Activated naive CD8-positive, alpha-beta T cell treated with anti-CD3 and anti-CD28 coated beads for 36 hours (primary cell): Measurements from ENCODE around the gene NSMCE1. TPM values are rescaled to one million over a fixed set of nuclear protein-coding genes. Genes with fewer than 3 reads are reported as not detected.
"Not testable (repeated sequence)": the region's sequence is repeated elsewhere in the genome, so short reads cannot be mapped to it uniquely, and the experiment has no call there.

Source experiments
- DNase-seq: peaks from one replicate; pipeline ENCODE4 v3.0.0; 2021
- H3K27ac Mint-ChIP-seq: one replicate; pipeline ENCODE4 v1.8.0; 2022; ENCODE audit warnings: mild to moderate bottlenecking, moderate library complexity, mixed read lengths
- H3K27me3 Mint-ChIP-seq: one replicate; pipeline ENCODE4 v1.8.0; 2022; ENCODE audit warnings: mild to moderate bottlenecking, mixed read lengths
- H3K36me3 Mint-ChIP-seq: one replicate; pipeline ENCODE4 v1.8.0; 2021; ENCODE audit warnings: mild to moderate bottlenecking, mixed read lengths
- H3K4me1 Mint-ChIP-seq: one replicate; pipeline ENCODE4 v1.8.0; 2021; ENCODE audit warnings: mixed read lengths
- H3K4me3 Mint-ChIP-seq: one replicate; pipeline ENCODE4 v1.8.0; 2022; ENCODE audit warnings: mild to moderate bottlenecking, moderate library complexity, mixed read lengths
- H3K9me3 Mint-ChIP-seq: one replicate; pipeline ENCODE4 v1.8.0; 2022; ENCODE audit warnings: mixed read lengths
- total RNA-seq, 2 experiments: library from RNA; stranded (reverse); gene quantifications; one replicate each; pipeline ENCODE4 v1.2.3, GENCODE V29; 2021

NSMCE1 gene
- total RNA-seq, 2 experiments from 2014 or later = 133 to 146 TPM

DNA sequence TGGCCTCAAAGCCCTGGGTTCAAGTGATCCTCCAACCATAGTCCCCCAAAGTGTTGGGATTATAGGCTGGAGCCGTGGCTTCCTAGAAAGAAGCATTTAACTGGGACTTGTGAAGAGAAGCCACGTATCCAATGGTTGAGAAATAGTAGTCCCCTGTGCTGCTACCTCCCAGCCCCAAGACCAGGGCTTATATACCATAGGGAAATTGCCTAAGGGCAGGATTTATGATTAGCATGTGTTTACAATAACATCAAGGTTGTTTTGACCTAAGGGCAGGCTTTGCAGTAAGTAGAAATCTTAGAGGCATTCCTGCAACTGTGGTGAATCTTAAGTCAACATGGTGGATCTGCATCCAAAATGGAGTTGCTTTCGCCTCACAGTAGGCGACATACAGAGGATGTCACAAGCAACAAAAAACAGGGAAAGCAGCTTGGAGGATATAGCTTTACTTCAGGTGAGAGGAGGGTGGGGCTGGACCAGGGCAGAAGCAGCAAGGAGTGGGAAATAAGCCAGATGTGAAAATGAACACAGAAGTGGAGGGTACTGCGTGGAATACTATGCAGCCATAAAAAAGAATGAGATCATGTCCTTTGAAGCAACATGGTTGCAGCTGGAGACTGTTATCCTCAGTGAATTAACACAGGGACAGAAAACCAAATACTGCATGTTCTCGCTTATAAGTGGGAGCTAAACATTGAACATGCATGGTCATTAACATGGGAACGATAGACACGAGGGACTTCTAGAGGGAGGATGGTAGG lies 18.7 kb upstream of the NSMCE1 start:
- no peak overlapping the region for H3K27ac Mint-ChIP-seq
- H3K4me1 Mint-ChIP-seq = peaks cover 46% of the 10 kb centered on the region
- no peak overlapping the region for H3K4me3 Mint-ChIP-seq
- DNase-seq = no peak
- peaks cover 3% of the 10 kb centered on the region for H3K36me3 Mint-ChIP-seq
- H3K27me3 Mint-ChIP-seq = no peaks in the 10 kb centered on the region
- H3K9me3 Mint-ChIP-seq = peaks cover 4% of the 10 kb centered on the region

DNA sequence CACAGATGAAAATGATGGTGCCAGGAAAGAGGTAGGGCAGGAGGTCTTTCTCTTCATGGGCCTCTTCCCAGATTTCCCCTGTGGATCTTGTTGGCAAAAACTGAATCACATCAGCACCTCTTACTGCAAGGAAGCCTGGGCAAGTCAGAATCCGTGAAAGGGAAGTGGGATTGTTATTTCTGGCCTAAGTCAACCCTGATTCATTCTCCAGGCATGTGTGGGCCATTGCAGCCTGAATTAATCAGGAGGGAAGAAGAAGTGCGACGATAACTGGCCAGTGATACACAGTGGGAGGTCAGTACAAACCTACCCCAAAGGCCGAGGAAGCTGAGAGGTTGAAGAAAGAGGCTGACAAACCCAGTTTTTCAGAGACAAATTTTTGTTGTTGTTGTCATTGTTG lies 17.9 kb upstream of the NSMCE1 start:
- peaks cover 3% of the 10 kb centered on the region for H3K36me3 Mint-ChIP-seq
- no peak overlapping the region for H3K27ac Mint-ChIP-seq
- no peak for DNase-seq
- no peaks in the 10 kb centered on the region for H3K27me3 Mint-ChIP-seq
- H3K4me1 Mint-ChIP-seq = peaks cover 48% of the 10 kb centered on the region
- no peak overlapping the region for H3K4me3 Mint-ChIP-seq
- H3K9me3 Mint-ChIP-seq = peaks cover 4% of the 10 kb centered on the region

- H3K27me3 Mint-ChIP-seq = no peaks in the 10 kb centered on the region
- peaks cover 3% of the 10 kb centered on the region for H3K36me3 Mint-ChIP-seq
- no peak for DNase-seq
Observed at GRCh38 chr16:27285676-27286196, 17.2 kb upstream of the NSMCE1 start.

GRCh38 chr16:27284865-27285675 lies 16.5 kb upstream of the NSMCE1 start:
- H3K36me3 Mint-ChIP-seq = peaks cover 3% of the 10 kb centered on the region
- DNase-seq = no peak
- no peak overlapping the region for H3K27ac Mint-ChIP-seq
- H3K27me3 Mint-ChIP-seq = no peaks in the 10 kb centered on the region
- peaks cover 4% of the 10 kb centered on the region for H3K9me3 Mint-ChIP-seq
- peaks cover 43% of the 10 kb centered on the region for H3K4me1 Mint-ChIP-seq
- peak overlapping the region; percentile 15 for H3K4me3 Mint-ChIP-seq

More at GRCh38 chr16:27285676-27286196, 17.2 kb upstream of the NSMCE1 start:
- Mint-ChIP-seq H3K27ac (peak overlapping the region; percentile 25), H3K9me3 (peaks cover 4% of the 10 kb centered on the region), H3K4me1 (peaks cover 49% of the 10 kb centered on the region), H3K4me3 (no peak overlapping the region)

DNA sequence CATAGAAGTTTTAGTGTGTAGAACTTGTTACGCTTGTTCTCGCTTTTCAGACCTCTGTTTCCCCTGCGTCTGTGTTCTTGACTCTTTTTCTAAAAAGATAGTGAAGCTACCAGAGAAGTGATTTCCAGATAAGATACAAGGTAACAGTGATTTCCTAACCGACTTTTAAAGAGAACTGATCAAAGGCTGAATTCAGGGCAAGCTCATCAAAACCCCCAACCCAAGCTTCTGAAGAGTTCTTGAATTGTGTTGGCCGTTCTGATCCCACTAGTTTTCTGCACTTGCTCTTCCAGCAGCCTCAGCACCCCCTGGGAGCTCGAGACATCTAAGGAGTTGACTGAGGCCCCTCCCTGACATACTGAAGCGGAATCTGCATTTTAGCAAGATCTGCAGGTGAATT lies 12.7 kb upstream of the NSMCE1 start:
- H3K9me3 Mint-ChIP-seq = peaks cover 4% of the 10 kb centered on the region
- DNase-seq = no peak
- H3K36me3 Mint-ChIP-seq = no peaks in the 10 kb centered on the region
- peaks cover 41% of the 10 kb centered on the region for H3K4me1 Mint-ChIP-seq
- no peak overlapping the region for H3K27ac Mint-ChIP-seq
- no peak overlapping the region for H3K4me3 Mint-ChIP-seq
- H3K27me3 Mint-ChIP-seq = no peaks in the 10 kb centered on the region

GRCh38 chr16:27275394-27275793 lies 6.8 kb upstream of the NSMCE1 start:
- peaks cover 50% of the 10 kb centered on the region for H3K4me1 Mint-ChIP-seq
- DNase-seq = no peak
- no peaks in the 10 kb centered on the region for H3K27me3 Mint-ChIP-seq
- peak overlapping the region; percentile 76 for H3K27ac Mint-ChIP-seq
- H3K9me3 Mint-ChIP-seq = peaks cover 11% of the 10 kb centered on the region
- peaks cover 27% of the 10 kb centered on the region for H3K36me3 Mint-ChIP-seq
- H3K4me3 Mint-ChIP-seq = no peak overlapping the region

DNA sequence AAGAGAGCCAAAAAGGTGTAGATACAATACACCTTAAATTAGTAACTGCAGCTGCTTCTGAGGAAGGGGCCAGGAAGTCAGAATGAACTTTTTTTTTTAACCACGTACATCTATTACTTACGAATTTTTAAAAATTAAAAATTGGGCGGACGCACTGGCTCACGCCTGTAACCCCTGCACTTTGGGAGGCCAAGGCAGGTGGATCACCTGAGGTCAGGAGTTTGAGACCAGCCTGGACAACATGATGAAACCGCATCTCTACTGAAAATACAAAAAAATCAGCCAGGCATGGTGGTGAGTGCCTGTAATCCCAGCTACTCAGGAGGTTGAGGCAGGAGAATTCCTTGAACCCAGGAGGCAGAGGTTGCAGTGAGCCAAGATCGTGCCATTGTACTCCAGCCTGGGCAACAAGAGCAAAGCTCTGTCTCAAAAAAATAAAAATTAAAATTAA lies 5.9 kb upstream of the NSMCE1 start:
- peak overlapping the region; percentile 50 for H3K4me3 Mint-ChIP-seq
- not testable (repeated sequence) for DNase-seq, H3K27me3 Mint-ChIP-seq
- H3K36me3 Mint-ChIP-seq = peaks cover 32% of the 10 kb centered on the region
- peaks cover 11% of the 10 kb centered on the region for H3K9me3 Mint-ChIP-seq
- H3K4me1 Mint-ChIP-seq = peaks cover 58% of the 10 kb centered on the region
- H3K27ac Mint-ChIP-seq = peak overlapping the region; percentile 96

DNA sequence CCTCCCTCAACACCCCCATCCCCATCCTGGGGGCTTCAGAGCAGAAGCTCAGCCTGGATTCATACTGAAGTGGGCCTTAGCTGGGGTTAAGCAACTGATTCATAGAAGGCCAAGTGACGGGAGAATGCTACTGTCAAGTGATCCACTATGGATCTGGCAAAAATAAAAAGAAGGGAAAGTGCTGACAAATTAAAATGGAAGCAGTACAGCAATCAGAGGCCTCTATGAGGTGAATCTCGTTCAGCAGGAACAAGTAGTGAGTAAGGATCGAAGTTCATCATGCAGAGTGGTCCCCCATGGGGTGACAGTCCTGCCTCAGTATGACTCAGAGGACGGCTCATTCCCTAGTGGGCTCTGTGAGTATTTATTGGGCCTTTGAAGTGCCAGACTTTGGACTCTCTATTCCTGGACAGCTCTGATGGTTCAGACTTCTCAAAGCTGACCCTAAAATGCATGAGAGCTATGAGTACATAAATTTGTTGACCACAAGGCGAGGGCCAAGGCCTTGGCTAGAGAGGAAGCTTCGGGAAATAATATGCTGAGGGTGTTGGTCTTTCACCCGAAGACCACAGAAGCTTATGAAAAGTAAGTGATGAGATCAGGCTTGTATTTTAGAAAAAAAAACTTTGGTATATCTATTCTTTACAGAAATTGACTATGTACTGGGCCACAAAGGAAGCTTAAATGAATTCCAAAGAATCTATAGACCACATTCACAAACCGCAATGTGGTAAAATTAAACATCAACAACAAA lies 5.3 kb upstream of the NSMCE1 start:
- no peaks in the 10 kb centered on the region for H3K27me3 Mint-ChIP-seq
- H3K9me3 Mint-ChIP-seq = peaks cover 11% of the 10 kb centered on the region
- H3K36me3 Mint-ChIP-seq = peaks cover 32% of the 10 kb centered on the region
- peak; percentile 63 for DNase-seq
- H3K4me3 Mint-ChIP-seq = peak overlapping the region; percentile 50
- H3K27ac Mint-ChIP-seq = peak overlapping the region; percentile 96
- peaks cover 58% of the 10 kb centered on the region for H3K4me1 Mint-ChIP-seq

DNA sequence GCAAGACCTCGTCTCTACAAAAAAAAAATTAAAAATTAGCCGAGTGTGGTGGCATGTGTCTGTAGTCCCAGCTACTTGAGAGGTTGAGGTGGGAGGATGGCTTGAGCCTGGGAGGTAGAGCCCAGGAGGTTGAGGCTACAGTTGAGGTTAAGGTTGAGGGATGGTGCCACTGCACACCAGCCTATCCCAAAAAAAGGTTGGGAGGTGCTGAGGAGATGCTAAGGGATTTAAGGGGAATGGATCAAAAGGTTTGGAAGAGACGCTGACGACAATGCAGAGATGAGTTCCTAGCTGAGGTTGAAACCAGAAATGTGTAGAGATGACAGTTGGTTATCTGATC lies 4.7 kb upstream of the NSMCE1 start:
- peaks cover 11% of the 10 kb centered on the region for H3K9me3 Mint-ChIP-seq
- peak overlapping the region; percentile 50 for H3K4me3 Mint-ChIP-seq
- DNase-seq = no peak
- peaks cover 60% of the 10 kb centered on the region for H3K4me1 Mint-ChIP-seq
- no peaks in the 10 kb centered on the region for H3K27me3 Mint-ChIP-seq
- peaks cover 34% of the 10 kb centered on the region for H3K36me3 Mint-ChIP-seq
- peak overlapping the region; percentile 96 for H3K27ac Mint-ChIP-seq

- Mint-ChIP-seq H3K36me3 (peaks cover 38% of the 10 kb centered on the region), H3K4me1 (peaks cover 64% of the 10 kb centered on the region), H3K9me3 (peaks cover 11% of the 10 kb centered on the region), H3K27ac (peak overlapping the region; percentile 96)
- not testable (repeated sequence) for DNase-seq, H3K27me3 Mint-ChIP-seq, H3K4me3 Mint-ChIP-seq
Observed at GRCh38 chr16:27272697-27273096, 4.1 kb upstream of the NSMCE1 start.

DNA sequence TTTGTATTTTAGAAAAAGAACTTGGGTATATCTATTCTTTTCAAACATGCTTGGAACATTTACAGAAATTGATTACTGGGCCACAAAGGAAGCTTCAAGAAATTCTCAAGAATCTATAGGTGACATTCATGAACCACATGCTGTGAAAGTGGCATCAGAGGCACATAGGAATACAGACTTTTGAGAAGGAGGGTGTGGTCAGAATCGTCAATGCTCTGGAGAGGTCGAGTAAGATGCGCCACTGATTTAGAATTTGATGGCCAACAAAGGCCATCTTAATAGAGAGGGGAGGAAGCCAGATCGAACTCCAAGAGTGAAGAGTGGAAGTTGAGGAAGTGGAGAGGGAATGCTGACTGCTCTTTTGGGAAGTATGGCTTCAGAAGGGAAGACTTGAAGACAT lies 3.5 kb upstream of the NSMCE1 start:
- Mint-ChIP-seq H3K9me3 (peaks cover 11% of the 10 kb centered on the region), H3K27ac (peak overlapping the region; percentile 83), H3K4me3 (peak overlapping the region; percentile 30), H3K36me3 (peaks cover 44% of the 10 kb centered on the region), H3K27me3 (no peaks in the 10 kb centered on the region), H3K4me1 (peaks cover 69% of the 10 kb centered on the region)
- DNase-seq = no peak

- H3K4me3 Mint-ChIP-seq = no peak overlapping the region
- peaks cover 8% of the 10 kb centered on the region for H3K9me3 Mint-ChIP-seq
- peaks cover 50% of the 10 kb centered on the region for H3K36me3 Mint-ChIP-seq
- H3K27ac Mint-ChIP-seq = peak overlapping the region; percentile 52
- no peak for DNase-seq
- H3K4me1 Mint-ChIP-seq = peaks cover 66% of the 10 kb centered on the region
- H3K27me3 Mint-ChIP-seq = no peaks in the 10 kb centered on the region
Observed at GRCh38 chr16:27270349-27270748, 1.8 kb upstream of the NSMCE1 start.

DNA sequence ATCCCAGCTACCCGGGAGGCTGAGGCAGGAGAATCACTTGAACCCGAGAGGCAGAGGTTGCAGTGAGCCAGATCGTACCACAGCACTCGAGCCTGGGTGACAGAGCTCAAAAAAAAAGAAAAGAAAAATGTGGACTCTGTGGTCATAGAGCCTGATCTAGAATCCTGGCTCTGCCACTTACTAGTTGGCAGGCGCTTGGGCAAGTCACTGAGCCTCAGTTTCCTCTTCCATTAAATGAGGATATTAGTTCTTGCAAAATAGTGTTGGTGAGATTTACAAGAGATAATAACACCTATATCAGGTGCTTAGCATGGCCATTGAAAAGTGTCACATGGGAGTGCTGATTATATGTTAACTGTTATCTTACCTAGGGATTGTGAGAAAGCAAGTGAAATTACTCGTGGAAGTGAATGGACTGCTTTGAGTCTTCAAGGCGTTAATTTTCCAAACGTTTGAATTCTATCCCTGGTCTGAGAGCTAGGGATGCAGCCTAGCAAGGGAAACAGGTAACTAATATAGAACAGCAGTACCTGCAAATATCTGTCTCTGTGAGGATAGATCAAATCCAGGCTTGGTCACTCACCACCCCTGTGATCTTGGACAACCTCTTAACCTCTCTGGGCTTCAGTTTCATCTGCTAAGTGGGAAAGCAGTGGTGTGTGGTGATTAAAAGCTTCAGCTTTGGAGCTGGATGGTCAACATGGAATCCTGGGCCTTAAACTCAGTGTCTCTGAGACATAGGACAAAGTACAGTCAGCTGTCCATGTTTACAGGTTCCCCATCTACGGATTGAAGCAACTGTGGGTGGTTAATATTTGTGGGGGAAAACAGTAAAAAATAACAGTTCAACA lies 953 bp upstream of the NSMCE1 start:
- Mint-ChIP-seq H3K9me3 (peaks cover 8% of the 10 kb centered on the region), H3K4me1 (peaks cover 70% of the 10 kb centered on the region), H3K36me3 (peaks cover 54% of the 10 kb centered on the region), H3K27ac (peak overlapping the region; percentile 99), H3K4me3 (peak overlapping the region; percentile 98), H3K27me3 (no peaks in the 10 kb centered on the region)
- no peak for DNase-seq

DNA sequence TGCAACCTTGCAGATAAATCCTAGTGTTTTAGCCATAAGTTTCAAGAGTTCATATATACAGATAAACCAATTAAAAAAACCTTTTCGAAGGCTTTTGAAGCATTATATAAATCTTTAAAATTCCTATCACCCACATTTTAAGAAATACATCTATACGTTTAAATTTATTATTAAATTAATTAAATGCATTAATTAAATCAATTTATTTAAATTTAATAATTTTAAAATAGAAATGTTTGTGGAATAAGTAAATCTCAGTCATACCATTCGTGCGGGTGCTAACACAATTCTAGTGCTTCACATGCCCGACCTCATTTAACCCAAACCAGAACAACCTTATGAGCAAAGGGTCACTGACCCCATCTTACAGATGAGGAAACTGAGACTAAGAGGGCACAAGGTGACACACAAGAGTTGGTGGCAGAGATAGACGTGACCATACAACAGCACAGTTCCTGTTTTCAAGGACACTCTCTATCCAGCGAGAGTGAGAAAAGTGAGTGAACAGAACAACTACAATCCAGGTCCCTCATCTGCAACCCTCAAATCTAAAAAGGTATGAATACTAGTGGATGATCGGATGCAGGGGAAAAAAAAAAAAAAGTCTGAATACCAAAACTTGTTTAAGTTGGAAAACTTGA lies 1.4 kb downstream of the NSMCE1 start:
- peak overlapping the region; percentile 99 for H3K27ac Mint-ChIP-seq
- no peak for DNase-seq
- peaks cover 68% of the 10 kb centered on the region for H3K36me3 Mint-ChIP-seq
- H3K9me3 Mint-ChIP-seq = peaks cover 9% of the 10 kb centered on the region
- peak overlapping the region; percentile 98 for H3K4me3 Mint-ChIP-seq
- H3K27me3 Mint-ChIP-seq = no peaks in the 10 kb centered on the region
- peaks cover 76% of the 10 kb centered on the region for H3K4me1 Mint-ChIP-seq
